Measurements from ENCODE around the gene GRIK4.

DNA sequence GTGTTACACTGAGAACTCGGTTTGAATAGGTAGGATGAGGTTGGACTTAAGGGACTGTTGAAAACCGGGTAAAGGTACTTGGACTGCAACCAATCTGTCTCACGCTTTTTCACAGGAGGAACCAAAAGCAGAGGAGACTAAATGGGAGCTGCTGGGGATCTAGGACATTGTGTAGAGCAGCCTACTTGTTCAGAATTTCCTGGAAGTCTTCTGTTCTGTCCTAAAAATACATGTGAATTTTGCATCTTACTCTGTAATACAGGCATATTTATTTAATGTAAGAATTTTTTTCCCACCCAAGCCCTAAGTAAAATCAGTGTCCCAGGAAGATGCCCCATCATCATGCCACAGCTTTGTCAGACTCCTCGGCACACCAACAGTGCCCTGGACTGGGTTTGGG, 460.3 kb downstream of the GRIK4 start:
- TF ChIP-seq, protein P1, sequence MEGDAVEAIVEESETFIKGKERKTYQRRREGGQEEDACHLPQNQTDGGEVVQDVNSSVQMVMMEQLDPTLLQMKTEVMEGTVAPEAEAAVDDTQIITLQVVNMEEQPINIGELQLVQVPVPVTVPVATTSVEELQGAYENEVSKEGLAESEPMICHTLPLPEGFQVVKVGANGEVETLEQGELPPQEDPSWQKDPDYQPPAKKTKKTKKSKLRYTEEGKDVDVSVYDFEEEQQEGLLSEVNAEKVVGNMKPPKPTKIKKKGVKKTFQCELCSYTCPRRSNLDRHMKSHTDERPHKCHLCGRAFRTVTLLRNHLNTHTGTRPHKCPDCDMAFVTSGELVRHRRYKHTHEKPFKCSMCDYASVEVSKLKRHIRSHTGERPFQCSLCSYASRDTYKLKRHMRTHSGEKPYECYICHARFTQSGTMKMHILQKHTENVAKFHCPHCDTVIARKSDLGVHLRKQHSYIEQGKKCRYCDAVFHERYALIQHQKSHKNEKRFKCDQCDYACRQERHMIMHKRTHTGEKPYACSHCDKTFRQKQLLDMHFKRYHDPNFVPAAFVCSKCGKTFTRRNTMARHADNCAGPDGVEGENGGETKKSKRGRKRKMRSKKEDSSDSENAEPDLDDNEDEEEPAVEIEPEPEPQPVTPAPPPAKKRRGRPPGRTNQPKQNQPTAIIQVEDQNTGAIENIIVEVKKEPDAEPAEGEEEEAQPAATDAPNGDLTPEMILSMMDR (IDR thresholded peaks at IDR 0.05; ENCODE audit: low read depth, low read length, poor library complexity, severe bottlenecking), result no peak
- no peak for TF ChIP-seq EZH2phosphoT487 (IDR thresholded peaks at IDR 0.05; ENCODE audit: borderline replicate concordance, low read length)

All from DOHH2 (cell line).